KBM-7 (cell line): ENCODE results near the gene POLR1A.
A peak's percentile ranks its signal among the peaks of the same experiment; 100 is the strongest.
"Not testable (repeated sequence)": the region's sequence is repeated elsewhere in the genome, so short reads cannot be mapped to it uniquely, and the experiment has no call there.

Experiments used
- DNase-seq: peaks from one replicate; pipeline ENCODE4 v3.0.0-alpha.2; 2015
- in situ Hi-C: fragments of 300-500 bp; cut with MboI; formaldehyde crosslinking; loops from 2 replicates; pipeline ENCODE4 v1.14.3; 2020; ENCODE audit warnings: low sequenced_read_pairs, low pct_unique_long_range_greater_than_20kb, mixed read lengths

The POLR1A gene

DNA sequence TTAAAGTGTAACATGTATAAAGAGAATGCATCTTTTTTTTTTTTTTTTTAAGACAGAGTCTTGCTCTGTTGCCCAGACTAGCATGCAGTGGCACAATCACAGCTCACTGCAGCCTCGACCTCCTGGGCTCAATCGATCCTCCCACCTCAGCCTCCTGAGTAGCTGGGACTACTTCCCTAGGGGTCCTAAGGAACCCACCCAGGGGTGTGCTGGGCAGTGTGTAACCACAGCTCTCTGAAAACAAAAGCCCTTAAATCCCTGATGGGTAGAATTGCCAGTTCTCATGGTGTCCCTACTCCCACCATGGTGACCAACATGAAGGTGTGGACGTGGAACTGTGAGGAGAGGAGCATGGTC lies 111.3 kb downstream of the POLR1A start:
- no peak for DNase-seq
- in situ Hi-C loops: no loop called here

DNA sequence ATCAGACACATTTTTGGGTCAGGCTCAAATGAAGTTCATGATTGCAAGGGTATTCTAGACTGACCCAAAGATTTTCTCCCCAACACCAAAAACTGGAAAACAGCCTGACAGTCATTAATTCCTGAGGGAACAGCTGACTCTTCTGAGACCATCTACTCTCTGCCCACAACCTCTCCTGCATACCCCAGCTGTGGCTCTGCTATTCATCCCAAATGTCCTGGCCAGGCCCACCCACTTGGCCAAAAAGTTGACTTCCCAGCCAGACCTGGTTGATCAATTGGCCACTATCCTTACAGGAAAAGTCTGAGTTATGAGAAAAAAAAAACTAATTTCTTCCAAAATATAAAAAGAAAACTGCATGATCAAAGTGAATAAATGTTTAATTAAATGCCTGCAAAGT lies 113.1 kb downstream of the POLR1A start:
- no peak for DNase-seq

GRCh38 chr2:85992053-85992452 lies 113.6 kb downstream of the POLR1A start:
- in situ Hi-C loops, DNase-seq: not testable (repeated sequence)

More for the DNA sequence above, 113.1 kb downstream of the POLR1A start:
- in situ Hi-C loops: no loop called here

GRCh38 chr2:85990084-85990483 lies 115.6 kb downstream of the POLR1A start:
- DNase-seq: no peak
- in situ Hi-C loops: no loop called here

DNA sequence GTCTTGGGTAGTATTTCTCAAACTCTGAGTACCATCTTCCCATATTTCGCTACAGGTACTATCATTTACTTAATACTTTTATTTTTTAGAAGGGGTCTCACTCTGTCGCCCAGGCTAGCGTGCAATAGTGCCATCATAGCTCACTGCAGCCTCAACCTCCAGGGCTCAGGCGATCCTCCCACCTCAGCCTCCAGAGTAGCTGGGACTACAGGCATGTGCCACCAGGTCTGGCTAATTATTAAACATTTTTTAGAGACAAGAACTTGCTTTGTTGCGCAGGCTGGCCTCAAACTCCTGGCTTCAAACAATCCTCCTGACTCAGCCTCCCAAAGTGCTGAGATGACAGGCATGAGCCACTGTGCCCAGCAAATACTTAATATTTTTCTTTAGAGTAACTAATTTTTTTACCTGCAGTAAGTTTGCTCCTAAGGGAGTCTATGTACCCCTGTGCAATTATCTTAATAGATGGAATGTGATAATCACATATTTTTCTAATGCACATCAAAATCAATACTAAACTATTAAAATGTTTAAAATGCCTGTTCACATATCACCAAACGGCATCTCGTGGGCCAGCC lies 116.3 kb downstream of the POLR1A start:
- in situ Hi-C loops: no loop called here
- DNase-seq: no peak

GRCh38 chr2:85988914-85989270 lies 116.8 kb downstream of the POLR1A start:
- in situ Hi-C loops: no loop called here
- DNase-seq: no peak

- in situ Hi-C loops: no loop called here
- no peak for DNase-seq
These were observed 117.3 kb downstream of the POLR1A start for GRCh38 chr2:85988175-85988913.

DNA sequence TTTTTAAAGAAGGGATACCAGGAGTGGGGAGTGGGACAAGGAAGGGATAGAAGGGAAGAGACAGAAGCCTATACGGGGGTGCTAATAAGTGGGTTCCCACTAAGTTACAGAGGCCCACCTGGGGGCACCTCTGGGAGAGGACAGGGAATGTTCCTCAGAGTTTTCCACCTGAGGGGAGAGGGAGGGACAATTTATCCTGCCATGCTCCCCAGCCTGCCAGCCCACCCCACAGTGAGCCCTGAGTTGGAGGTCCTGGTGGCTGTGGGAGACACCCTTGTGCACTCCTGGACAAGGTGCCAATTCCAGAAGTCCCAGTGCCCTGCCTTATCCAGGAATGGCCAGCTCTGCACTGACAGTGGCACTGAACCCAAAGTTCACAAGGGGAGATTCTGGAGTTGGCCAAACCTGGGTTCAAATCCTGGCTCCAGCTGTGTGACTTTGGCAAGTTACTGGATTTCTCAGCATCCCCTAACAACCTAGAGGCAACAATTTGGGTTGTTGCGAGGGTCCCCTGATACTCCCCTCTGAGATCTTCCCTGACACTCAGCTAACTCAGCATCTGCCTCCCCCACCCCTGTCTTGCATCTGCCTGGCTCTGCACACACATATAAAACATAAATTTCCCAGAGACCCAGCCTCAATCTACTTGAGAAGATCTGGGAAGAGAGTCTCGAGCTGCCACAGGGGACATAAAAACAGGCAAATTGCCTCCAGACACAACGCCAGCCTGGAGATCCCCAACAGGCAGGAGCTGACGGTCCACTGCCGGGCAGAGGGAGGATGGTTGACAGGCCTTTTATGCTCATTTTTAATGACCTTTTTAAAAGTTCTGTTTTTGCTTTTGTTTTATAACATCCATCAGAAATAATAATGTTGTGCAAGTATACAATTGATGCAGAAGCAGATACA lies 118.2 kb downstream of the POLR1A start:
- in situ Hi-C loops: no loop called here
- no peak for DNase-seq

DNA sequence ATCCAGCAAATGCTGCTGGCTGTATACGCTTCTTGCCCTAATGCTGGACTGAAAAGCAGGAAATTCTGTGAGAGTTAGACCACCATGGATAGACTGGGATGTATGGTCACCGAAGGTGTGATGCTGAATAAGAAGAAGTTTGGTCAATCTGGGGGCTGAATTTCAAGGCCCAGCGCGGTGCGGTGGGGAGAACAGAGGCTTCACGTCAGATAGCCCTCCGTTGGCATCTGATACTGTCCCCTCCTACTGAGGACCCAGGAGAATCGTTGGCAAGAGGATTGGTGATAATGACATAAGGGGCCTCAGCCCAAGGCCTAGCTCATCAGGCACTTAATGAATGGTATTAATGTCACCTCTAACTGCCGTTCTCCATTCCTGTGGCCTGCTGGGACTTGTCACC lies 119.6 kb downstream of the POLR1A start:
- in situ Hi-C loops: no loop called here
- DNase-seq: no peak

GRCh38 chr2:85984788-85985187 lies 120.9 kb downstream of the POLR1A start:
- no peak for DNase-seq
- in situ Hi-C loops: no loop called here

- in situ Hi-C loops: no loop called here
- no peak for DNase-seq
These were observed 121.9 kb downstream of the POLR1A start for GRCh38 chr2:85983766-85984165.

DNA sequence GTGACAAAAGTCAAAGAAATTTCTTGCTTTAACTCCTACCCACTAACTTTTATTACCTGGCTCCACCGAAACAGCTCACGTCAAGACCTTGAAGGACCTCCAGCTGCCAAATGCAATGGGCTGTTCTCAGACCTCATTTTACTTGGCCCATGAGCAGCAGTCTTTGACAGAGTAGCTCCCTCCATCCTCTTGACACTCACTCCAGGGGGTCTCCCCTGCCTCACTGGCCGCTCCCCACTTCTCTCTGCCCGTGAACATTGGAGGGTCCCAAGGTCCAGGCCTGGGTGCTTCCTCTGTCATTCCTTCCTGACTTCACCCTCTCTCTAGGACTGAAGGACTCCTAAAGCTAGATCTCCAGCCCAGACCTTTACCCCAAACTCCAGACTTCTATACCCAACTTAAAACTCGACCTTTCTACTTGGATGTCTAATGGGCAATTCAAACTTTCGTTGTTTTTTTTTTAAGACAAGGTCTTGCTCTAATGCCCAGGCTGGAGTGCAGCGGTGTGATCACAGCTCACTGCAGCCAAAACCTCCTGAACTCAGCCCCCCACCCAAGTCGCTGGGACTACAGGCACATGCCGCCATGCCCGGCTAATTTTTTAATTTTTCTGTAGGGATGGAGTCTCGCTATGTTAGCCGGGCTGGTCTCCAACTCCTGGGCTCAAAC lies 124.0 kb downstream of the POLR1A start:
- in situ Hi-C loops: no loop called here
- no peak for DNase-seq

DNA sequence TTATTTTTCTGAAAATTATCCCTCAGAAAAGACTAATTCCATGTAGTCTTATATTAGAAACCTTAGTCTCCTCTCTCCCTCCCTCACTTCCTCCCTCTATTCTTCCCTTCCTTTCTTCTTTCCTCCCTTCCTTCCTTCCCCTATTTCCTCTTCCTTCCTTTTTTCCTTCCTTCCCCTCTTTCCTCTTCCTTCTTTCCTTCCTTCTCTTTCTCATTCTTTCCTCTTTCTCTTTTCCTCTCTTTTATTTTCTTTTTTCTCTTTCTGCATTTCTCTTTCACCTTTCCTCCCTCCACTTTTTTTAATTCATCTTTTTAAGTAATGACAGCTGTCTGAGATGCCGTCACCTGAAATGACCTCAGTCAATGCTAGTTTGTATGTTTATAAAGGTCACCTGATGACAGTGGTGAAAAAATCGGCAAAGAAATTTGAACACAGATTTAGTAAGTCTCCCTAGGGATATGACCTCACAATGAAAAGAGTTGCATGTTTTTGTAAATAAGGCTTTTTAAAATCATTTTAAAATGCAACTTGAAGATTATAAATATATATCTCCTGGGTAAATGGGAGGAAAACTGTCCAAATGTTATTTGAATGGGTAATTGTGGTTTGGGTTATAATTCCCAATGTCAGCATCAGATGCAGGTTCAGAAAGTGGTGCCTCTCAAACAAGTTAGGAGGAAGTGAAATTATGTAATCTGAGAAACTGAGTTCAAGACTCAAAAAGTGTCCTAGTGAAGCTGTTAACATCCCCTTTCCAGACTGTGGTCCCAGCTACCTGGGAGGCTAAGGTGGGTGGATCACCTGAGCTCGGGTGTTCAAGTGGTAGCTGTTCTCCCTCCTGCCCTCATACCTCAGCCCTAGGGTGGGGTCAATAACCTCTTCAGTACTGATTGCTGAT lies 126.6 kb downstream of the POLR1A start:
- in situ Hi-C loops: no loop called here
- no peak for DNase-seq

DNA sequence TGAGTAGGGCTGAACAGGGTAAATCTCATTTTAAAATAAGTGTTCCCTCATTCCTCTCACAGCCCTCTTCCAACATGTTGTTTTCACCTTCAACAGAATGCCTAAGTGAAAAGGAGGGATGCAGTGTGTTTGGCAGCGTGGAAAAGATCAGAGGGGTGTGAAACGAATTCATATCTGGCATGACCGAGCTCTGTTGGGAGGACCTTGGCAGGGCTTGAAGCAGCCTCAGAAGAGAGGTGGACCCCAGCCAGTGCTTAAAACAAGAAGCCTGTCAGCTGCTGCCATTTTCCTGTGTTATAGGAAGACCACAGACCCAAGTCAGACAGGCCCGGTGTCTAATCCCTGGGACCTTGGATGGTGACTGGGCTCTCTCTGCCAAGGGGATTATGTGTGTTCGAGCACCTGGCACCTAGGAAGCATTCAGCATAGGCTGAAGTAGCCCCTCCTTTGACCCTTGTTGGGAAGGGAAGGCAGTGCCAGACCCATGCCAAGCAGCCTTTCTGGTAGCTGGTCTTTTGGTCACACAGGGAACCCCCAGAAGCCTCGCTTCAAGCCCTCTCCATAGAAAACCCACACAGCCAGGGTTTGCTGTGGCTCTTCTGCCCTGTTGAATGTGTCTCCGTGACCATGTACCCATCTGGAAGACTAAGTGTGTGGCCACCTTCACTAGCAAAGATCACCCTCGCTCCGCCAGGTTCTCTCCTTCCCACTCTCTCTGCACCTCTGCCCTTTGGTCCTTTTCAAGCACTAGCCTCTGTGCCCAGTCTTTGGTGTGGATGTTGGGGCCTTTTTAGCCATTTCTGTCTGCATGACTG lies 129.4 kb downstream of the POLR1A start:
- no peak for DNase-seq
- in situ Hi-C loops: no loop called here

DNA sequence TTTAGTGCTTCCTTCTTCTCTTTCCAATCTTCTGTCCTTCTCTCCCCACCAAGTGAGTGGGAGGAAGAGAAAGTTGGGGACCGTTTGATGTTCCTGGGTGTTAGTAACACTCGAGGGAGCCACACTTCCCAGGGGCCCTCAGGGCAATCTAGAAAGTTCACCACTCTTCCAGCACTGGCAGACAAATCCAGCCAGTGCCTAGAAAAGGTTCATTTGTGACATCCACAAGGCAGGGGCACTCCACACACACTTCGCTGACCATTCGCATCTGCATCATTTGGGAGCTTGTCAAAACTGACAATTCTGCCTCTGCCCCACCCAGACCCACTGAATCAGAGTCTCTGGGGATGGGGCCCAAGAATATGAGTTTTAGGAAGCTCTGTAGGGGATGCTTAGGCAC lies 130.1 kb downstream of the POLR1A start:
- in situ Hi-C loops: no loop called here
- no peak for DNase-seq

DNA sequence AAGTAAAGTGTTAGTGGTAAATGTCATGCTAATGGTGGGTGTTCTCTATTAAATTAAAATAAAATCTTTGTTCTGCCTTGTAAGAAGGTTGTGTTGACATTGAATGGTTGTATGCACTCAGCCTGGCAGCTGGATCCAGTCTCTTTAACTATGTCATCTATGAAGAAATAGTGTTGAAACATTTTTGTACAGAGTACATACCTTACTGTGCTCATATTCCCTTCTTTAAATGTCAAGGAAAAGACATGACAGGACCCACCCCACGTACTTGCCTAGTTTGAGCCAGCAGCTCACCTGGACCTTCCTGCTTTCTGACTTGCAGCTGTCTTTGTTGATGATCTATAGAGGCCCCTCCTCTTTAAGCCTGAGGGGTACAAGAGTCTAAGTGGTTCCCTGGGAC lies 131.3 kb downstream of the POLR1A start:
- DNase-seq: no peak
- in situ Hi-C loops: no loop called here

- in situ Hi-C loops: no loop called here
- peak; percentile 16 for DNase-seq
These were observed 133.3 kb downstream of the POLR1A start for GRCh38 chr2:85972355-85972754.

DNA sequence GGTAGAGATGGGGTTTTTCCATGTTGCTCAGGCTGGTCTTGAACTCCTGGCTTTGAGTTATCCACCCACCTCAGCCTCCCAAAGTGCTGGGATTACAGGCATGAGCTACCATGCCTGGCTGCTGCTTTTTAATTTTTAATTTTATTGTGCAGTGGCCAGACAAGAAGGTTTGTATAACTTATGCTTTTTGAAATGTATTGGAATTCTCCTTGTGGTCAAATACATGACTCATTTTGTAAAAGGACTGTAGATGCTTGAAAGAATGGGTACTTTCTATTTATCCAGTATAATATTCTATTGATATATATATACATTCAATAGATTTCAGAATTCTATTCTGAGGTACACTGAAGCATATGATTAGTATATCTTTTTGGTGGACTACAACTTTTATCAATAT lies 134.3 kb downstream of the POLR1A start:
- in situ Hi-C loops: no loop called here
- no peak for DNase-seq
